GM06990 (cell line): ENCODE results near the gene IPO9.

Experiments used
- DNase-seq: peaks from one replicate; pipeline ENCODE4 v3.0.0-alpha.2; 2011; ENCODE audit not compliant: insufficient read length; ENCODE audit errors: extremely low read depth
- H3K27me3 ChIP-seq: replicated peaks from 2 replicates; pipeline ENCODE4 v1.6.0; 2011; ENCODE audit warnings: low read length; ENCODE audit not compliant: control insufficient read depth, insufficient read depth
- H3K36me3 ChIP-seq: 2 replicates; pipeline ENCODE4 v1.5.1; 2011; ENCODE audit warnings: low read length; ENCODE audit not compliant: control insufficient read depth, insufficient read depth
- H3K4me3 ChIP-seq: replicated peaks from 2 replicates; pipeline ENCODE4 v1.5.1; 2011; ENCODE audit warnings: low read depth, mild to moderate bottlenecking, control low read depth, low read length
- CTCF ChIP-seq: IDR thresholded peaks from 2 replicates; pipeline ENCODE4 v1.5.1; 2011; ENCODE audit warnings: low read length, control low read depth, mild to moderate bottlenecking, inconsistent platforms; ENCODE audit not compliant: insufficient read depth, poor library complexity, severe bottlenecking

IPO9 gene

GRCh38 chr1:201828820-201829774, at the start of gene IPO9:
Gene IPO9, plus strand, starts transcription at chr1:201829157. Its CDS starts 53 bp downstream, at chr1:201829210.
- no peaks in the 10 kb centered on the region for H3K27me3 ChIP-seq
- no peaks in the 10 kb centered on the region for H3K36me3 ChIP-seq
- peak; percentile 93 for DNase-seq
- peak within 1 kb of the TSS; percentile 100 for H3K4me3 ChIP-seq
- peak; percentile 90 for TF ChIP-seq CTCF

- H3K4me3 ChIP-seq: no peak overlapping the region
- no peak for DNase-seq
- no peaks in the 10 kb centered on the region for H3K36me3 ChIP-seq
- TF ChIP-seq CTCF: no peak
- no peaks in the 10 kb centered on the region; the same call in 1 of the 2 replicates for H3K27me3 ChIP-seq
Observed at GRCh38 chr1:201779351-201779880, 49.5 kb upstream of the IPO9 start.

GRCh38 chr1:201780952-201781351, 48.0 kb upstream of the IPO9 start:
- no peak for TF ChIP-seq CTCF
- H3K27me3 ChIP-seq: no peaks in the 10 kb centered on the region; the same call in 1 of the 2 replicates
- H3K4me3 ChIP-seq: no peak overlapping the region
- H3K36me3 ChIP-seq: no peaks in the 10 kb centered on the region
- DNase-seq: no peak

- TF ChIP-seq CTCF: no peak
- no peak for DNase-seq
- no peak overlapping the region for H3K4me3 ChIP-seq
- H3K36me3 ChIP-seq: no peaks in the 10 kb centered on the region
- peaks cover 2% of the 10 kb centered on the region for H3K27me3 ChIP-seq
Observed at GRCh38 chr1:201781437-201781836, 47.5 kb upstream of the IPO9 start.

- no peak for DNase-seq
- Histone ChIP-seq H3K4me3 (no peak overlapping the region), H3K36me3 (no peaks in the 10 kb centered on the region), H3K27me3 (peaks cover 2% of the 10 kb centered on the region)
- no peak for TF ChIP-seq CTCF
Observed at GRCh38 chr1:201782353-201782752, 46.6 kb upstream of the IPO9 start.
